Measurements from ENCODE around the gene SH3BP4.

SH3BP4 gene

DNA sequence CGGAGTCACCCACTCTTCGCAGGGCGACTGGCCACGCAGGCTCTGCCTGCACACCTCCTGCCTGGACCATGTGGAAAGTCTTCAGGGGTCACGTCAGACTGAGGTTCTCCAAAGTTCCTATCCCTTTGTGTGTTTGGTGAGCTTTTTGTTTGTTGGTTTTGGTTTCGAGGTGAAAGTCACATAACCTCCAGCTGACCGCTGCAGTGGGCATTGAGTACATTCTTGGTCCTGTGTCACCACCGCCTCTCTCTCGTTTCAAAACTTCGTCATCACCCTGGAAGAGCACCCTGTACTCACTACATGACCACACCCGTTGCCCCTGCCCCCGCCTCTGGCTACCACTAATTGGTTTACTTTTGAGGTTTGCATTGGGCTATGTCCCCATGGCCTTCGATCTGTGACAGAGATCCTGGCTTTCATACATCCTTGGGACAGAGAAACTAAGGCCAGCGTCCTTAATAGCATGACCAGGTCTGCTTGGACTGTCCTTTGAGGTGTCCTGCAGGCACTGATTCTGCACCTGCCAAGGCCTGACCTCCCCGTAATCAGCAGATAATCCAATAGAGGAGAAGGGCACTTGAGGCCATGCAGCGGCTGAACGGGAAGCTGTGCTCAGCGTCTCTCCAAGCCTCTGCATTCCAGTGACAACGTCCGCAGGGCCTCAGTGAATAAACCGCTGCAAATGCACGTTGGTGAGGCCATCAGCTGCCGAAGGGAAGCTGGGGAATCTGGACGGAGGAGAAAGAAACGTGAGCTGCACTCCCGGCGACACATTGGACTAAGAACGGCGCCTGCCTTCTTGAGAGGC is 46.8 kb downstream of the SH3BP4 start:
- DNase-seq (ENCODE audit: low read depth in 2 of 2): no peak

DNA sequence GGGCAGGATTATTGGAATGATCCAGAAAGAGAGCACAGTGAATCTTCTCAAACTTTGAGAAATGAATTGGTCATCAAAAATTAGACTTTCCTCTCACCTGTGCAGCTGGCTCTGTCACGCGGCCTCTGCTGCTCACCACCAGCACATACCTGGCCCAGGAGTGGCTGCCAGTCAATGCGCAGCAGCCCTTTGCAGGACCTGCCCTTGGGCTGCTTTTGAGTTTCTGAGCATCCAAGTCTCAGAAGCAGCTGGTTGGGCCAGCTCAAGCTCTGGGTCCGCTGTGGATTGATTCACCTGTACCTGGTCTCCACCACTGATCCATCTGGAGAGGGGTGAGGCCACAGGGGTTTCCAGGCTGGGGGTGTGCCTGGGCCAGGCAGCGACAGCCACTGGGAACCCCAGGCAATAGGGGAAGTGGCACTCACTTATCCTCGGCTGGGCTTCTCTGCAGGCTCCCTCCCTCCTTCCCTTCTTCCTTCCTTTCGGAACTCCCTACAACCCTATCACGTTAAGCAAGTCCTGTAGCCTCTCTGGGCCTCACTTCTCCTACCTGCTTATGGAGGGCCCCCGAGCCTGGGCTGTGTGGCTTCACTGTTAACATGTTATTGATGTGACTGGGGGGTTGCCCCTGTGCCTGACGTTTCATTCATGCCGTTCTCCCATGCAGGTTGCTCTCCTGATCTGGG is 48.1 kb downstream of the SH3BP4 start:
- no peak for DNase-seq (ENCODE audit: low read depth in 2 of 2)

- no peak for DNase-seq (ENCODE audit: low read depth in 2 of 2)
Measured at GRCh38 chr2:235000426-235001236, 48.8 kb downstream of the SH3BP4 start.

- DNase-seq (ENCODE audit: low read depth in 2 of 2): no peak
Measured at GRCh38 chr2:235001237-235002133, 49.7 kb downstream of the SH3BP4 start.

DNA sequence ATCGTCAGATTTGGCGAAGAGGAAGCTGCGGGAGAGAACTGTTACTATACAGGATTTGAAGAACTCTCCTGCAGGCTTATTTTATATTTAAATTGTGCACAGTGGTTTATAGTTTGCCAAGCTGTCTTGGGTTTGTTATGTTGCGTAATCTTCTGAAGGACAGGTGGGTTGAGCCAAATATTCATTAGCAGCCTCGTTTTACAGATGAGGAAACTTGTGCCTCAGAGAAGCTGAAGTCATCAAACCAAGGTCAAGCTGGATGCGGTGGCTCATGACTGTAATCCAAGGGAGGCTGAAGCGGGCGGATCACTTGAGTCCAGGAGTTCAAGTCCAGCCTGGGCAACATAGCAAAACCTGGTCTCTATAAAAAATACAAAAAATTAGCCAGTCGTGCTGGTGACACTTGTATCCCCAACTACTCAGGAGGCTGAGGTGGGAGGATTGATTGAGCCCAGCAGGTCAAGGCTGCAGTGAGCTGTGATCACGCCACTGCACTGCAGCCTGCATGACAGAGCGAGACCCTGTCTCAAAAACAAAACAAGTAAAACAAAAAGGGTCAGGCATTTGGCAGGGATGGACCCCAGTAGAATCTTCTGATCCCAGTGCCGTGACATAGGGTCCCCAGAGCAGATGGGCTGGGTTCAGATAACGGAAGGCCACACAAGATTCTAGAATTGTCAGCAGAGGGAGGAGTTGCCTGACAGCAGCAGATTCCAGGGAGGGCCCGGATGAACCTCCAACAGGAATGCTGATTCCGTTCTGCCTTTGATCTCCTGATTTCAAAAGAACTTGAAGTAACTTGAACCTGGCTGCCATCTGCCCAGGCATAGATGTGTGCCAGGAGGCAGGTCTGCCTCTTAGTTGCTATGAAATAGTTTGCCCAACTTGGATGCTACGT is 50.6 kb downstream of the SH3BP4 start:
- DNase-seq (ENCODE audit: low read depth in 2 of 2): no peak

DNA sequence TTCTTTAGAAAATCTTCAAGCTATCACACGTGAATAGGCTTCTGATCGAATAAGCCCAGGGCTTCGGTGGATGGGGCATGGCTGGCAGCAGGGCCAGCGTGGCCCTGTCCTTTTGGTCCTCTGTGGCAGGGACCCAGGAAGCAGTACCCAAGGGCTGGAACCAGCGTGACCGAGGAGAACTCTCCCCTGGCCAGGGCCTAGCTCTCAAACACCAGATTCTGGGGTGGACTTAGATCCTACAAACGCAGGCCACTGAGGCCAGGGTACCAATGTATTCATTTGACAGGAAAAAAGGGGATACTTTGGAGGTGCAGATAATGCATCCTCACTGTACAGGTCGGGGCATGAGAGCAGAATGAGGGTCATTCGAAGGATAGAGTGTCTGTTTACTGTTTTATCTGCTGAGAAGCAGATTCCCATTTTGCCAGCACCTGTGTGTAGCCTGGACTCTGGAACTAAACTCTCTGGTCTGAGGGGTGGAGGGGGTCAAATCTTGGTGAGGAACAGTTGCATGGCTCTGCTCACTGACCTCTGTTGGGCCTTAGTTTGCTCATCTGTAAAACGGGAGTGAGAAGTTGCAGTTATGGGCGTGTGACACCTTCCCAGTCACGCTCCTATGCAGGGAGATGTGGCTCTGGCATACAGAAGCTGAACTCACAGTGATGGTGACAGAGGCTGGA is 51.4 kb downstream of the SH3BP4 start:
- DNase-seq (ENCODE audit: low read depth in 2 of 2): no peak

DNA sequence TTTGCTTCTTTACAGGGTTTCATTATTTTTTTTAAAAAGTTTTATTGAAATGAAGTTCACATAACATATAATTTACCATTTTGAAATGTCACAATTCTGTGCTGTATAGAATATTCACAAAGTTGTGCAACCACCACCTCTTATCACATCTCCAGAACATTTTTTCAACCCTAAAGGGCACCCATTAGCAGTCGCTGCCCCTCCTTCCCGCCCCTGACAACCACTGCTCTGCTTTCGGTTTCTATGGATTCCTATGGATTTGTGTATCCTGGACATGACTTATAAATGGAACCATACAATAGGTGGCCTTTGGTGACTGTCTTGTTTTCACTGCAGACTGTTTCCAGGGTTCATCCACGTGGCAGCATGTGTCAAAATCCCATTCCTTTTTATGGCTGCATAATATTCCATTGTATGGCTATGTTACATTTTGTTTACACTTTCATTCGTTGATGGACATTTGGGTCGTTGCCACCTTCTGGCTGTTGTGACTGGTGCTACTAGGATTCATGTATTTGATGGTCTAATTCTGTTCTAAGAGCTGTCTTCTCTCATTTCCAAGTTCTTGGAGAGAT is 52.6 kb downstream of the SH3BP4 start:
- DNase-seq (ENCODE audit: low read depth in 2 of 2): no peak

DNA sequence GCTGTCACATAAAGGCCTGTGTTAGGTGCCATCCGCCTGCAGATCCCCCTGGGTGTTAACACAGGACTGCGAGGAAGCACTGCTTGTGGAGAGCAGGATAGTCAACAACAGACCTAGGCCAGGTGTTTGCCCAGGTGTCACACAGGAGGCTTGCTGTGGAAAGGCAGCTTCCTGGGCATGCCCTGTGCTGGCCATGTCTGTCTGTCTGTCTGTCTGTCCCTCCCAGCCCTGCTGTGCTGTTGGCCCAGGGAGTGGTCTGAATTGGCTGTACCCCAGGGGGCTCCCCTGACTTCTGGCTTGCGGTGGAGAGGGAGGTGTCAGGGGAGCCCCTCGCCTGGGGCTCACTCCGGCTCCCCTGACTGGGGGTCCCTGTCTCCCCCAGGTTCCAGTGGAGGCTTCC is 53.2 kb downstream of the SH3BP4 start:
- no peak for DNase-seq (ENCODE audit: low read depth in 2 of 2)

- no peak for DNase-seq (ENCODE audit: low read depth in 2 of 2)
Measured at GRCh38 chr2:235005603-235006259, 53.9 kb downstream of the SH3BP4 start.

- no peak for DNase-seq (ENCODE audit: low read depth in 2 of 2)
Measured at GRCh38 chr2:235006461-235006860, 54.6 kb downstream of the SH3BP4 start.

DNA sequence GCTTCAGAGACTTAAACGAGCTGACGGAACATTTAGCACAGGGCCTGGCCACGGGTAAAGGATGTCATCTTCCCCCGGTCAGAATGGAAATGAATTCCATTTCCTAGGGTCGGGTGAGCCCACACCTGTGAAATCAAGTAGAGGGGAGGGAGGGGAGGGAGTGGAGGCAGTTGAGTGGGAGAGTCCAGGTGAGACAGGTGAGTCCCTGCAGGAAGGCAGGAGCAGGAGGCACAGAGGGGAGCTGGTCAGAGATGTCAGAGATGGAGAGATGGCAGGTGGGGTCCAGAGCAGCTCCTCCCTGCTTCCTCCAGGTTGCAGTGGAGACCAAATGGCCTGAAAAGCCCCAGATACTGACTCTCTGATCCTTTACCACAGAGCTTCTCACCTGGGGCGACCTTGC is 55.2 kb downstream of the SH3BP4 start:
- no peak for DNase-seq (ENCODE audit: low read depth in 2 of 2)

GRCh38 chr2:235007664-235008457 is 56.0 kb downstream of the SH3BP4 start:
- DNase-seq (ENCODE audit: low read depth in 2 of 2): no peak

- no peak for DNase-seq (ENCODE audit: low read depth in 2 of 2)
Measured at GRCh38 chr2:235008584-235009044, 56.8 kb downstream of the SH3BP4 start.

DNA sequence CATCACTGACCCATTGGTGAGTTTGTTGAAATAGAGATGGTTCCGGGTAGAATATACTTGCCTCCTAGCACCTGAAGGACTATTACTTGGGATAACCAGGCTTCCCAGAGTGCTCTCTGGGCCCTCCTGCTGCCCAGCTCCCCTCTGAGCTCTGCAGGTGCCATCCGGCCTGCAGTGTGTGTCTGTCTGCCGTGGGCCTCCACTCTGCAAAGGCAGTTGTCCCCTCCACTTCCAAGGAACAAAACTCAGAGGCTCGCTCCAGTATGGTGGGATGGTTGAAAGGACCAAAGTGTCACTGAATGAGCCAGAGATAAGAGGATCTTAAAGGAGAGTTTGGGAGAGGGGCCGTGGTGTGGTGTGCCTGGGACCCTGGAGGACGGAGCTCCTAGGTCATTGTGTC is 57.3 kb downstream of the SH3BP4 start:
- DNase-seq (ENCODE audit: low read depth in 2 of 2): no peak

- no peak for DNase-seq (ENCODE audit: low read depth in 2 of 2)
Measured at GRCh38 chr2:235010117-235010714, 58.4 kb downstream of the SH3BP4 start.

DNA sequence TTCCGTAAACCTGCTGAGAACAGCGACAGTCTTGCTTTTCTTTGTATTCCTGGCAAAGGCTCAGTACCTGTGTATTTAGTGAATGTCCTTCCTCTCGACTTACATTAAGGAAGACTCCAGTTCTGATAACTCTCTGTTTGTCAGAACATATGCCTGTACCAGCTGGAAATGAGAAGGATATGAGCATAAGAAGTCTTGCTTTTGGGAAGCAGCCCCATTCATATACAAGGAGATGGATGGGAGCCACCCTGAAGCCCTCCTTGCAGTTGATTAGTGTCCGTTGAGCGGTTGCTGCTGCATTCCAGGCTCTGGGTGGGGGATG is 59.8 kb downstream of the SH3BP4 start:
- DNase-seq (ENCODE audit: low read depth in 2 of 2): no peak

DNA sequence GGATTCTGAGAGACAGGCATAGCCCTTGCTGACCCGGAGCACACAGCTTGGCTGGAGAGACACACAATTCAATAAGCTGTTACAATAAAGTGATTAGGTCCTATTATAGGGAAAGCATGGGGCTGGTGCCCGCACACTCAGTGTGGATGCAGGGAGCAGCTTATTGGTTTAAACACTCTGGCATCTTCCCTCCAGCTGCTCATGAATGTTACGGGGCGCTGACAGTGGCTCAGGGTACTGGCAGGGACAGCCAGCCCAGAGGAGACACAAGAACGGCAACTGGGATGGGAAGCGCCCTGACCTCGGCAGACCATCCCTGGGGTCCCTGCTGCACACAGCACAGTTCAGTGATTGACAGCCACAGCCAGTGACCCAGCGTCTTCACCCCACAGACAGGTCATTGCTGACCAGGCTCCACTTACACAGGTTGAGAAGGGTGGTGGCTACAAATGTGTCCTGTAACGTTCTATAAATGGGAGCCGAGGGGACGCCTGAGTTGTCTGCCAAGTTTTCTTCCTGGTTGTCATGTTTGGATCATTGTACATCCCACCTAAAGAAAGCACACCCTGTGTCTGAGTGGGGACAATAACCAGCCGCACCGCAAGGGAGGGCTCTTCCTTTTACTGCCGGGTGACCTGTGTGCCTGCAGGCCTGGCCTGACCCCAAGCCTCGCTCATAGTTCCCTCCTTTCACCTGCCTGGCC is 60.3 kb downstream of the SH3BP4 start:
- DNase-seq (ENCODE audit: low read depth in 2 of 2): no peak
